Measurements from ENCODE around the gene NKD2.

- TF ChIP-seq CTCF (IDR thresholded peaks at IDR 0.05 in 2 of 3, conservative IDR thresholded peaks at IDR 0.05 in 1 of 3; ENCODE audit: borderline replicate concordance in 1 of 3, insufficient read depth in 1 of 3, low read depth in 2 of 3, low read length in 2 of 3) (no peak), ZBTB33 (IDR thresholded peaks at IDR 0.05; ENCODE audit: extremely low read depth, insufficient replicate concordance, low read length) (no peak), SP1 (IDR thresholded peaks at IDR 0.05; ENCODE audit: low read depth) (no peak)
Observed at GRCh38 chr5:1078851-1079250, 70.2 kb downstream of the NKD2 start.

Measured in HCT116 (cell line).